Memory B cell (primary cell): ENCODE data around the gene TBATA.

Source experiments
- ATAC-seq: fragments of 150-1000 bp; cut with Tn5 transposase; 2 replicates; pipeline ENCODE4 v1.10.0; 2021; ENCODE audit warnings: low read depth, mild to moderate bottlenecking, moderate library complexity
- DNase-seq, 2 donors: peaks; one replicate each; pipeline ENCODE4 v3.0.0; 2022; ENCODE audit warnings: low spot score in 2 of 2
- H3K27ac Mint-ChIP-seq: one replicate; pipeline ENCODE4 v1.8.0; 2022; ENCODE audit warnings: mild to moderate bottlenecking, moderate library complexity, mixed read lengths
- H3K27me3 Mint-ChIP-seq: one replicate; pipeline ENCODE4 v1.8.0; 2022; ENCODE audit warnings: mixed read lengths
- H3K36me3 Mint-ChIP-seq: one replicate; pipeline ENCODE4 v1.8.0; 2022; ENCODE audit warnings: mild to moderate bottlenecking, mixed read lengths
- H3K4me1 Mint-ChIP-seq: one replicate; pipeline ENCODE4 v1.8.0; 2022; ENCODE audit warnings: mixed read lengths
- H3K4me3 Mint-ChIP-seq: one replicate; pipeline ENCODE4 v1.8.0; 2022; ENCODE audit warnings: mild to moderate bottlenecking, moderate library complexity, mixed read lengths
- H3K9me3 Mint-ChIP-seq: one replicate; pipeline ENCODE4 v1.8.0; 2022; ENCODE audit warnings: mixed read lengths

The TBATA gene

GRCh38 chr10:70723771-70724170 is 61.4 kb downstream of the TBATA start:
- Mint-ChIP-seq H3K36me3 (peaks cover 1% of the 10 kb centered on the region), H3K27ac (no peak overlapping the region), H3K27me3 (peaks cover 8% of the 10 kb centered on the region), H3K4me3 (no peak overlapping the region), H3K4me1 (no peaks in the 10 kb centered on the region), H3K9me3 (no peaks in the 10 kb centered on the region)
- no peak for DNase-seq
- ATAC-seq = no peak

DNA sequence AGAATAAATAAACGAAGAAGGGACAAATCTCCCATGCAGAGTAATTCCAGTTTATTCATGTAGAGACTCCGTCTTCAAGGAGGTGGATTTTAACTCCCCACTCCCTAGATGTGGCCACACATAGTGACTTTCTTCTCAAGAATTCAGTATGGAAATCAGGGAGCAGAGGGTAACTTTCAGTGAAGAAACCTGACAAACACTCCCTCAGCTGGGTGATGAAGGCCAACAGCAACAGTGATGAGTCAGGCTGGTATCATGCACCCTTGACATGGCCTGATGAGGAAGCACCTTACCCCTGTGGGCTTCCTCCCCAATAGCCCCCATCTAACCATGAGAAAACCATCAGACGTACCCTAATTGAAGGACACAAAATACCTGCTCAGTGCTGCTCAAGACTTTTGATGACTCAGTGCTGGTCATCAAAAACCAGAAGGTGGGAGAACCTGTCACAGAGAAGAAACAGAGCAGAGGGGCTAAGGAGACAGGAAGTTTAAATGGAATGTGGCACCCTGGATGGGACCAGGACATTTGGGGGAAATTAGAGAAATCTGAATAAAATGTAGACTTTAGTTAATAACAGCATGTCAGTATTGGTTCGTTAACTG is 62.3 kb downstream of the TBATA start:
- no peak for DNase-seq
- Mint-ChIP-seq H3K27ac (no peak overlapping the region), H3K4me3 (no peak overlapping the region), H3K36me3 (peaks cover 1% of the 10 kb centered on the region), H3K9me3 (no peaks in the 10 kb centered on the region), H3K27me3 (peaks cover 8% of the 10 kb centered on the region), H3K4me1 (no peaks in the 10 kb centered on the region)
- no peak for ATAC-seq
